GM18867 (cell line): Measurements from ENCODE around the gene SUDS3.

Source experiments
- ATAC-seq: cut with Tn5 transposase; IDR thresholded peaks from one replicate; pipeline ENCODE4 v1.9.1; 2021; ENCODE audit warnings: mild to moderate bottlenecking, moderate library complexity; ENCODE audit not compliant: unreplicated experiment

Gene SUDS3

DNA sequence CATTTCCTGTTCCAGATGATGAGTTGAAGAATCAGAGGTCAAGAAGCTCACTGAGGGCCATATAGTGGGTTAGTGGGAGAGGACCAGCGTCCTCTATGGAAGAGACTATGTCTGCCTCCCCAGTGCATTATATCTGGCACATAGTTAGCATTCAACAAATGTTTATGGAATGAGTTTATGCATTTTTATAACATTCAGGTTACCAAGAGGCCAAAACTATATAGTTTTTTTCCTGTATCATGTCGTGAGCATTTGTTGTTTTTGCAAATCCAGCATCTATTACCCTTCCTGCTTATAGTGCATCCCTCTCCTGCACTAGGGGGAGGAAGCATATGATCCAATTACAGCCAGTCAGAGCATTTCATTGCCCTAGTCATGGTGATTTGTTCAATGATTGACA, 60.6 kb downstream of the SUDS3 start:
- no peak for ATAC-seq

DNA sequence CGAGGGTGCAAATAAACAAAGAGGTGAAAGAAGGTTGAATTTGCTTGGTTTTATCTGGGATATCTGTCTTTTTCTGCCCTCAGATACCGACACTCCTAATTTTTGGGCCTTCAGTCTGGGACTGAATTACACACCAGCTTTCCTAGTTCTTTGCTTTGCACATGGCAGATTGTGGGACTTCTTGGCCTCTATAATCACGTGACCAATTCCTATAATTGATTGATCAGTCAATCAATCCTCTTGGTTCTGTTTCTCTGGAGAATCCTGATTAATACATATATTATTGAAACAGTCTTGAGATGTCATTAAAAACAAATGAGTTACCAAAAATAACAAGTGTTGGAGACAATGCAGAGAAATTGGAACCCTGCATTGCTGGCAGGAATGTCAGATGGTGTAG, 62.7 kb downstream of the SUDS3 start:
- no peak for ATAC-seq

DNA sequence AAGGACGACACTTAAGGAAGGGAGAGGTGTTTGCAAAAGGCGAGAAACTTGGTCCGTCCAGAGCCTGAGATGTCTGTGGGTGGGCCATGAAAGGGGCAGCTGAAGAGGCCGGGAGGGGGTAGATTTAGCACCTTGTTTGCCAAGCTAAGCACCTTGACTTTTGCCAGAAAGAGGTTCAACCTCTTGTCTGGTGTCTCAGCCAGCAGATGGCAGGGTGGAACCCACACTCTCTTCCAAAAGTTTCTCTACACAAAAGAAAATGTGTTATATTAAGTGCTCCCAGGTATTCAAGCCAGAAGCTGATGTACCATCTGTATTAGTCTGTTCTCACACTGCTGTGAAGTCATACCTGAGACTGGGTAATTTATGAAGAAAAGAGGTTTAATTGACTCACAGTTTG, 69.9 kb downstream of the SUDS3 start:
- ATAC-seq = no peak

- ATAC-seq = no peak
Measured at GRCh38 chr12:118447181-118447580, 70.8 kb downstream of the SUDS3 start.

DNA sequence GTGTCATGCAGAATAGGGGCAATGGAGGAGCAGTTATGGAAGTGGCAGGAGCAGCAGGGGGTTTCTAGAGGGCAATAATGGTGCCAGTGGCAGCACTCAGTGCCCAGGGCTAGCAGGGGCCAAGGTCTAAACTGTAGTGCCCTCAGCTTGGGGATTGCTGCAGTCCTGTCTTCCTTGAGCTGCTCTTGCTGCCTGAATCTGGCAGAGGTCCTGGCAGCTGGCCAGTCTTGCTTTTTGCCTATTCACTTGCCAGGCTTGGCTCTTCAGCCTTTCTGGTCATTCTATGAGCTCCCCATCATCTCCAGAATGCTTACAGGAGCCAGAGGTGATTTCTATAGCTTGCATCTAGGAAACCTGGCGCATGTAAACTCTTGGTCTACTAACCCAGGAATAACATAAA, 72.0 kb downstream of the SUDS3 start:
- no peak for ATAC-seq

GRCh38 chr12:118455327-118455726, 79.0 kb downstream of the SUDS3 start:
- ATAC-seq = no peak

GRCh38 chr12:118456741-118457140, 80.4 kb downstream of the SUDS3 start:
- no peak for ATAC-seq

DNA sequence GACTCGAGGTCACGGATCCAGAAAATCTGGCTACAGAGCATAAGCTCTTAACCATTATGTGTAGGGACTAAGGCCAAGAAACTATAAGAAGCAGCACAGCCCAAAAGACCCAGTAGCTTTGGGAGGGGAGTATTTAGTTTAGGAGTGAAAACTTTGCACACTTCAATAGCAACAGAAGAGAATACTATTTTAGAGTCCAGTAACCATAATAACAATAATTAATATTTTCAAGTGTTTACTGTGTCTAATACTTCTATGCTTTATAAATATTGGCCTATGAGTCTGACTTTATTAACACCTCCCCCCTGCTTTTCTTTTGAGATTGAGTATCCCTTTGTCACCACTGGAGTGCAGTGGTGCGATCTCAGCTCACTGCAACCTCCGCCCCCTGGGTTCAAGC, 82.8 kb downstream of the SUDS3 start:
- ATAC-seq = no peak

DNA sequence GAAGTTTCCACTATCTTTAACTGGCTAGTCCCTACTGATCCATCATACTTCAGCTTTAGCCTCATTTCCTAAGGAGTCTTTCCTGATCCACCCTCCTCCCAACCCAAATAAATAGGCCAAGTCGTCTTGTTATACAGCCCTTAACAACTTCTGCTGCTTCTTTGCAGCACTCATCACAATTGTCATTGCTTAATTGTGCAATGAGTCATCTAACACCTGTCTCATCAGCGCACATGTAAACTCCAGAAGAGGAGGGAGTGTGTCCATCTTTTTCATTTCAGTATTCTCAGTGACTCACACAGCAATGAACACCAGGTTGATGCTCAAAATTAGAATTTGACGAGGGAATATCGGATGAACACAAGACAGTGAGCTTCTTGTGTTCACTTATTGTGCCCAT, 87.3 kb downstream of the SUDS3 start:
- no peak for ATAC-seq

DNA sequence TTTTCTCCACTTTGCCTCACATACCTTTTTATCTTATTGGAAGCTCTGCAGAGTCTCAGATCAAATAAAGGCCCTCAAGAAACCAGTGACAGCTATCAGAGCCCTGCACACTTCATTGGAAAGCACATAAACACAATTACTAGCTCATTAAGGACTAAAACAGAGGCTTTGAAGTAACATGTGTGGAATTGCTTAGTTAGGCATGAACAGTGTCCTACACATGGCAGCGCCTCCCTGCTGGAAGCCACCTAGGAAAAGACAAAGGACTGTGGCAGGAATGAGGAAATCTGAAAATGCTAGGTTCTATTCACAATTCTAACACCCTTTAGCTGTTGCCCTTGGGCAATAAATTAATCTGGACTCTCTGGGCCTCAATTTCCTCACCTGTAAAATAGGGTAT, 89.4 kb downstream of the SUDS3 start:
- no peak for ATAC-seq
